Stimulated activated CD4-positive, alpha-beta T cell treated with anti-CD3 and anti-CD28 coated beads, Interleukin-15, amount 100 ng/mL, for 1 hour (primary cell): ENCODE measurements around the gene AXIN2.
"Not testable (repeated sequence)": the region's sequence is repeated elsewhere in the genome, so short reads cannot be mapped to it uniquely, and the experiment has no call there.

ENCODE experiments used
- DNase-seq, 2 donors: peaks; one replicate each; pipeline ENCODE4 v3.0.0-alpha.2; 2020; ENCODE audit warnings: low read depth in 1 of 2, low spot score in 1 of 2

The AXIN2 gene

GRCh38 chr17:65487161-65487560 lies 74.3 kb downstream of the AXIN2 start:
- no peak for DNase-seq

GRCh38 chr17:65485388-65486299 lies 75.8 kb downstream of the AXIN2 start:
- DNase-seq = no peak

- DNase-seq = not testable (repeated sequence)
Measured at GRCh38 chr17:65484405-65484804, 77.0 kb downstream of the AXIN2 start.

GRCh38 chr17:65483438-65483837 lies 78.0 kb downstream of the AXIN2 start:
- no peak for DNase-seq

GRCh38 chr17:65482201-65482600 lies 79.2 kb downstream of the AXIN2 start:
- no peak for DNase-seq

- DNase-seq = no peak
Measured at GRCh38 chr17:65479282-65479681, 82.2 kb downstream of the AXIN2 start.
